ENCODE data around the gene CYB5D1.

DNA sequence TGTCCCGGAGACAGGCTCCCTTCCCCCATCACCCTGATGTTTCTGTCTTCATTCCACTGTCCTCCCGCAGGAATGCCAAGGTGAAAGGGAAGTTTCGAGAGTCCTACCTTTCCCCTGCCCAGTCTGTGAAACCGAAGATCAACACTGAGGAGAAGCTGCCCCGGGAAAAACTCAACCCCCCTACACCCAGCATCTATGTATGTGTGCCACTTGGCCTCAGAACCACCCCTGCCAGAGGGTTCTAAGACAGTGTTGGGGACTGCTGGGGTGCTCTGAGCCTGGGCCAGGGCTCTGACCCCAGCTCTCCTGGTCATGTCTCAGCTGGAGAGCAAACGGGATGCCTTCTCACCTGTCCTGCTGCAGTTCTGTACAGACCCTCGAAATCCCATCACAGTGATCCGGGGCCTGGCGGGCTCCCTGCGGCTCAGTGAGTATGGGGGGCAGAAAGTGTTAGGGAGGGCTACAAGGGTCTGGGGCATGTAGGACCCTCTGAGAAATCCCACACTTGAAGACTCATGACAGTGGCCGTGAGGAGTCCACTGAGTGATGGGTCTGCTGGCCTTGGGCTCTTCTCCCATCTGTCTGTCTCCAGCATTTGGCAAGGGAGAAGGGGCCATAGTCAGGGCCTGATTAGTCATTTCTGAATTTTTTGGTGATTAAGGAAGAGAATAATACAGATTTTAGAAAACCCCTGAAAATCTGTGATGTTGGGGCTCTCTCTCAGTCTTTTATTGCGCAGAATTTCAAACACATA is 7.9 kb upstream of the CYB5D1 start:
- TF ChIP-seq, protein P1, sequence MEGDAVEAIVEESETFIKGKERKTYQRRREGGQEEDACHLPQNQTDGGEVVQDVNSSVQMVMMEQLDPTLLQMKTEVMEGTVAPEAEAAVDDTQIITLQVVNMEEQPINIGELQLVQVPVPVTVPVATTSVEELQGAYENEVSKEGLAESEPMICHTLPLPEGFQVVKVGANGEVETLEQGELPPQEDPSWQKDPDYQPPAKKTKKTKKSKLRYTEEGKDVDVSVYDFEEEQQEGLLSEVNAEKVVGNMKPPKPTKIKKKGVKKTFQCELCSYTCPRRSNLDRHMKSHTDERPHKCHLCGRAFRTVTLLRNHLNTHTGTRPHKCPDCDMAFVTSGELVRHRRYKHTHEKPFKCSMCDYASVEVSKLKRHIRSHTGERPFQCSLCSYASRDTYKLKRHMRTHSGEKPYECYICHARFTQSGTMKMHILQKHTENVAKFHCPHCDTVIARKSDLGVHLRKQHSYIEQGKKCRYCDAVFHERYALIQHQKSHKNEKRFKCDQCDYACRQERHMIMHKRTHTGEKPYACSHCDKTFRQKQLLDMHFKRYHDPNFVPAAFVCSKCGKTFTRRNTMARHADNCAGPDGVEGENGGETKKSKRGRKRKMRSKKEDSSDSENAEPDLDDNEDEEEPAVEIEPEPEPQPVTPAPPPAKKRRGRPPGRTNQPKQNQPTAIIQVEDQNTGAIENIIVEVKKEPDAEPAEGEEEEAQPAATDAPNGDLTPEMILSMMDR (IDR thresholded peaks at IDR 0.05), result no peak
- no peak for TF ChIP-seq POLR2A (IDR thresholded peaks at IDR 0.05)
